H1 (cell line): ENCODE measurements around the gene TAPBPL. TPM values are rescaled to one million over a fixed set of nuclear protein-coding genes. Genes with fewer than 3 reads are reported as not detected.

Experiments used
- CTCF ChIA-PET: fragments of 300-600 bp; sonication (Branson Sonifier 250); formaldehyde crosslinking; loops from one replicate; lab custom pipeline; 2021; ENCODE audit not compliant: partially characterized antibody; lab: Charles Lee
- POLR2A ChIA-PET: fragments of 300-600 bp; sonication (Branson Sonifier 250); formaldehyde crosslinking; loops from one replicate; lab custom pipeline; 2021; ENCODE audit warnings: inconsistent platforms; ENCODE audit not compliant: partially characterized antibody; lab: Charles Lee
- DNase-seq, 2 experiments: peaks; one replicate each; pipeline versions ENCODE4 v3.0.0 to v3.0.0-alpha.2; 2010 to 2022; ENCODE audit warnings: low spot score in 2 of 2, low read depth in 1 of 2, mixed read lengths in 1 of 2
- FAIRE-seq: peaks from 2 replicates; lab custom pipeline; 2011; peaks lifted over from hg19 to GRCh38; lab: Jason Lieb, UNC
- H2AFZ ChIP-seq: 2 replicates; pipeline ENCODE4 v1.8.1; 2012; ENCODE audit warnings: low read length, inconsistent platforms
- H2AK5ac ChIP-seq: 2 replicates; pipeline ENCODE4 v1.6.1; 2013; ENCODE audit warnings: low read depth, low read length
- H2BK120ac ChIP-seq: replicated peaks from 2 replicates; pipeline ENCODE3; 2013; ENCODE audit warnings: low read depth, low read length, inconsistent platforms
- H2BK12ac ChIP-seq: 2 replicates; pipeline ENCODE4 v1.6.1; 2013; ENCODE audit warnings: low read depth, low read length
- H2BK15ac ChIP-seq: 2 replicates; pipeline ENCODE4 v1.6.1; 2013; ENCODE audit warnings: low read length
- H2BK20ac ChIP-seq: 2 replicates; pipeline ENCODE4 v1.6.1; 2013; ENCODE audit warnings: low read length
- H2BK5ac ChIP-seq: 2 replicates; pipeline ENCODE4 v1.6.1; 2013; ENCODE audit warnings: low read depth, low read length
- H3K14ac ChIP-seq: 2 replicates; pipeline ENCODE4 v1.6.1; 2013; ENCODE audit warnings: inconsistent platforms; ENCODE audit not compliant: insufficient read length
- H3K18ac ChIP-seq: 2 replicates; pipeline ENCODE4 v1.6.1; 2013; ENCODE audit warnings: low read length; ENCODE audit errors: extremely low read depth
- H3K23ac ChIP-seq: 2 replicates; pipeline ENCODE4 v1.6.1; 2013; ENCODE audit warnings: inconsistent platforms; ENCODE audit not compliant: insufficient read length
- H3K23me2 ChIP-seq: 2 replicates; pipeline ENCODE4 v1.6.1; 2013; ENCODE audit warnings: low read depth, low read length
- H3K27ac ChIP-seq: 2 replicates; pipeline ENCODE4 v1.6.1; 2011; ENCODE audit warnings: low read depth, low read length, inconsistent platforms
- H3K27me3 ChIP-seq, 4 experiments: replicated peaks in 1 of 4; 1 replicate in 1 of 4; 2 replicates in 3 of 4; pipeline versions ENCODE4 v1.6.1 to v1.8.1; 2011 to 2013; ENCODE audit warnings: low read length in 3 of 4, mild to moderate bottlenecking in 3 of 4, inconsistent platforms in 2 of 4, mixed read lengths in 2 of 4, moderate library complexity in 1 of 4; ENCODE audit not compliant: control insufficient read depth in 3 of 4, insufficient read depth in 3 of 4; ENCODE audit errors: extremely low read depth in 1 of 4
- H3K36me3 ChIP-seq, 4 experiments: 2 replicates each; pipeline versions ENCODE4 v1.6.1 to v1.8.1; 2011 to 2013; ENCODE audit warnings: mild to moderate bottlenecking in 4 of 4, low read length in 3 of 4, moderate library complexity in 2 of 4, control low read depth in 1 of 4, inconsistent platforms in 1 of 4; ENCODE audit not compliant: insufficient read depth in 4 of 4, control insufficient read depth in 2 of 4
- H3K4ac ChIP-seq: replicated peaks from 2 replicates; pipeline ENCODE3; 2013; ENCODE audit warnings: low read length, low read depth, mixed read lengths, inconsistent platforms; ENCODE audit not compliant: insufficient read length
- H3K4me1 ChIP-seq, 4 experiments: replicated peaks in 1 of 4; 1 replicate in 1 of 4; 2 replicates in 3 of 4; pipeline versions ENCODE4 v1.6.1 to v1.8.1; 2011 to 2013; ENCODE audit warnings: low read length in 3 of 4, inconsistent platforms in 2 of 4, mixed read lengths in 1 of 4; ENCODE audit not compliant: insufficient read depth in 4 of 4, control insufficient read depth in 3 of 4
- H3K4me2 ChIP-seq, 2 experiments: 2 replicates each; pipeline versions ENCODE4 v1.6.1 to v1.8.1; 2011 to 2013; ENCODE audit warnings: low read depth in 2 of 2, low read length in 2 of 2, control low read depth in 1 of 2, inconsistent platforms in 1 of 2, mild to moderate bottlenecking in 1 of 2; ENCODE audit not compliant: insufficient read depth in 1 of 2
- H3K4me3 ChIP-seq, 4 experiments: fragments of 200-600, 300-600 bp in 1 of 4; sonication (generic), shearing (Covaris generic), sonication (Bioruptor Twin) in 1 of 4; 2 replicates each; pipeline versions ENCODE4 v1.5.1 to v1.8.1; 2011 to 2016; ENCODE audit warnings: low read length in 4 of 4, low read depth in 3 of 4, control low read depth in 2 of 4, inconsistent platforms in 2 of 4, mild to moderate bottlenecking in 2 of 4, mixed read lengths in 1 of 4, moderate library complexity in 1 of 4; ENCODE audit not compliant: insufficient read depth in 2 of 4; ENCODE audit errors: extremely low read depth in 1 of 4
- H3K56ac ChIP-seq: replicated peaks from 2 replicates; pipeline ENCODE3; 2013; ENCODE audit warnings: low read depth, mild to moderate bottlenecking, mixed read lengths, low read length, inconsistent platforms; ENCODE audit not compliant: insufficient read length
- H3K79me1 ChIP-seq: 2 replicates; pipeline ENCODE4 v1.6.1; 2013; ENCODE audit warnings: low read depth, low read length, control low read depth
- H3K79me2 ChIP-seq, 2 experiments: 2 replicates each; pipeline versions ENCODE4 v1.6.1 to v1.8.1; 2012 to 2013; ENCODE audit warnings: low read length in 2 of 2, mild to moderate bottlenecking in 2 of 2, inconsistent platforms in 1 of 2; ENCODE audit not compliant: insufficient read depth in 2 of 2, control insufficient read depth in 1 of 2
- H3K9ac ChIP-seq, 4 experiments: replicated peaks in 1 of 4; 1 replicate in 1 of 4; 2 replicates in 3 of 4; pipeline versions ENCODE4 v1.6.1 to v1.8.1; 2011 to 2013; ENCODE audit warnings: low read depth in 3 of 4, low read length in 3 of 4, control low read depth in 2 of 4, mild to moderate bottlenecking in 2 of 4, moderate library complexity in 2 of 4, inconsistent platforms in 1 of 4; ENCODE audit errors: extremely low read depth in 1 of 4
- H3K9me3 ChIP-seq, 2 experiments: 2 replicates each; pipeline versions ENCODE4 v1.6.1 to v1.8.1; 2012 to 2013; ENCODE audit warnings: mild to moderate bottlenecking in 2 of 2, moderate library complexity in 2 of 2, control low read depth in 1 of 2, inconsistent platforms in 1 of 2, low read depth in 1 of 2, low read length in 1 of 2, mixed read lengths in 1 of 2; ENCODE audit not compliant: insufficient read depth in 2 of 2
- H4K20me1 ChIP-seq, 2 experiments: replicated peaks in 1 of 2; 2 replicates each; pipeline versions ENCODE3 to v1.8.1; 2011 to 2013; ENCODE audit warnings: inconsistent platforms in 2 of 2, low read length in 2 of 2, mild to moderate bottlenecking in 1 of 2; ENCODE audit not compliant: insufficient read depth in 2 of 2, control insufficient read depth in 1 of 2
- H4K5ac ChIP-seq: 2 replicates; pipeline ENCODE4 v1.6.1; 2013; ENCODE audit warnings: low read length, low read depth, mixed read lengths, inconsistent platforms; ENCODE audit not compliant: insufficient read length
- H4K8ac ChIP-seq: 2 replicates; pipeline ENCODE4 v1.8.0; 2013; ENCODE audit warnings: mild to moderate bottlenecking, moderate library complexity, low read length, inconsistent platforms; ENCODE audit not compliant: insufficient read depth; ENCODE audit errors: extremely low read depth
- H4K91ac ChIP-seq: replicated peaks from 2 replicates; pipeline ENCODE3; 2013; ENCODE audit warnings: low read length, mixed read lengths, inconsistent platforms; ENCODE audit not compliant: insufficient read length
- BRCA1 ChIP-seq: IDR thresholded peaks from 2 replicates; pipeline ENCODE4 v1.6.1; 2012; ENCODE audit warnings: low read depth, low read length, improper control_type of control experiment
- CEBPB ChIP-seq: IDR thresholded peaks from 2 replicates; pipeline ENCODE4 v1.6.1; 2012; ENCODE audit warnings: low read depth, low read length
- HDAC2 ChIP-seq, 2 experiments: fragments of 300-600 bp in 1 of 2; sonication (generic) in 1 of 2; IDR thresholded peaks; 2 replicates each; pipeline ENCODE4 v1.6.1; 2011 to 2012; ENCODE audit warnings: low read depth in 2 of 2, low read length in 2 of 2, mild to moderate bottlenecking in 2 of 2, moderate library complexity in 2 of 2, borderline replicate concordance in 1 of 2, inconsistent platforms in 1 of 2
- PHF8 ChIP-seq: fragments of 200-600 bp; sonication (generic); conservative IDR thresholded peaks from 2 replicates; pipeline ENCODE4 v1.7.1; 2012; ENCODE audit warnings: low read depth, mild to moderate bottlenecking, inconsistent platforms, low read length, moderate library complexity
- POLR2AphosphoS5 ChIP-seq: IDR thresholded peaks from 2 replicates; pipeline ENCODE4 v1.6.1; 2011; ENCODE audit warnings: low read depth, low read length
- POU5F1 ChIP-seq: IDR thresholded peaks from 2 replicates; pipeline ENCODE4 v1.6.1; 2011; ENCODE audit warnings: low read depth, mild to moderate bottlenecking, low read length, moderate library complexity
- RBBP5 ChIP-seq: IDR thresholded peaks from 2 replicates; pipeline ENCODE4 v1.7.1; 2012; ENCODE audit warnings: low read depth, mild to moderate bottlenecking, inconsistent platforms, low read length, moderate library complexity, borderline replicate concordance
- RNF2 ChIP-seq: fragments of 200-900, 300-1000 bp; sonication (generic); IDR thresholded peaks from 2 replicates; pipeline ENCODE4 v1.7.1; 2016; ENCODE audit warnings: borderline replicate concordance, low read depth, mild to moderate bottlenecking, antibody characterized with exemption, low read length; ENCODE audit not compliant: poor library complexity, severe bottlenecking; ENCODE audit errors: missing control alignments
- SIX5 ChIP-seq: IDR thresholded peaks from 2 replicates; pipeline ENCODE4 v1.6.1; 2011; ENCODE audit warnings: mild to moderate bottlenecking, low read depth, low read length
- YY1 ChIP-seq: IDR thresholded peaks from 2 replicates; pipeline ENCODE4 v1.6.1; 2011; ENCODE audit warnings: low read depth, mild to moderate bottlenecking, low read length
- WGBS, 2 experiments: shearing (Covaris generic) in 1 of 2; methylation state at CpG; one replicate each; pipeline versions ENCODE4 v1.1.6 to v1.1.7; 2013 to 2015; ENCODE audit warnings: low lambda C conversion rate in 2 of 2, mixed read lengths in 2 of 2, inconsistent platforms in 1 of 2, low coverage in 1 of 2, missing lambda C conversion rate in 1 of 2; ENCODE audit not compliant: insufficient replicate concordance in 2 of 2, insufficient coverage in 1 of 2, insufficient read length in 1 of 2; ENCODE audit errors: extremely low coverage in 1 of 2, missing lambda C conversion rate in 1 of 2; 5-methylcytosine and 5-hydroxymethylcytosine counted together
- polyA plus RNA-seq, 7 experiments: library from polyadenylated mRNA; depleted of rRNA in 3 of 7; stranded (reverse) in 5 of 7; unstranded in 2 of 7; fragments of >200 nt in 5 of 7; fragments of 200-250 nt in 2 of 7; gene quantifications; 1 replicate in 5 of 7; 2 replicates in 1 of 7; 4 replicates in 1 of 7; pipeline versions ENCODE4 v1.2.1 to v1.2.3, GENCODE V29; 2011 to 2013; ENCODE audit warnings: missing spikeins in 2 of 7, mixed read lengths in 2 of 7
- total RNA-seq: library from RNA; stranded (reverse); fragmentation: NEBNext Ultra II Directional; extraction: Animal tissue kit (Norgen Biotek cat#: 25700); gene quantifications from 2 replicates; pipeline ENCODE4 v1.2.1, GENCODE V29; 2021
- TF ChIP-seq, protein P1 (sequence below): IDR thresholded peaks from 2 replicates; pipeline ENCODE4 v1.6.1; 2011; ENCODE audit warnings: low read length, improper control_type of control experiment

TAPBPL gene
- total and polyA plus RNA-seq, 2 of the 8 experiments (the other 6 are each of a cell fraction or from before 2014, with no cell fraction given): 0.61 to 1.5 TPM

DNA sequence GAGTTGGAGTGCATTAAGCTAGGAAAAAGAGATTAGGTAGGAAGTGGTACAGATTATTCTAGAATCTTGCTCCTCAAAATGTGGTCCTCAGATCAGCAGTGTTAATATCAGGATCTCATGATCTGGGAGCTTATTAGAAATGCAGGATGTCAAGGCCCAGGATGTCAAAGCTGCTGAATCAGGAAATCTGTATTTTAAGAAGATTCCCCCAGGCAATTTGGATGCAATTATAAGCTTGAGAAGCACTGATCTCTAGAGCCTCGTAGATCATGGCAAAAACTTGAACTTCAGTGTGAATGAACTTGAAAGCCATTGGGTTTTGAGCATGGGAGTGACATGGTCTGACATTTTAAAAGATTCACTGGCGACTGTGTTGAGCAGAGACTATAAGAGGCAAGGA lies 48.6 kb downstream of the TAPBPL start:
- Histone ChIP-seq H3K79me2 (peaks cover 0 to 39% of the 10 kb centered on the region in 2 experiments; a peak in 2 of 4 replicates), H4K5ac (no peak overlapping the region), H3K18ac (no peak overlapping the region), H3K4me3 (no peak overlapping the region), H3K9ac (no peak overlapping the region), H4K8ac (no peak overlapping the region), H3K4me1 (no peaks in the 10 kb centered on the region; a peak in 1 of 7 replicates), H3K27me3 (no peaks in the 10 kb centered on the region), H2BK5ac (no peak overlapping the region), H3K27ac (no peak overlapping the region), H4K91ac (no peak overlapping the region), H3K23me2 (no peaks in the 10 kb centered on the region), H3K23ac (no peak overlapping the region), H2AK5ac (no peak overlapping the region), H3K56ac (no peak overlapping the region), H2BK120ac (no peak overlapping the region), H2BK15ac (no peak overlapping the region), H4K20me1 (peaks cover 3 to 4% of the 10 kb centered on the region in 2 experiments), H2AFZ (no peak overlapping the region), H3K4me2 (no peak overlapping the region), H3K79me1 (peaks cover 2% of the 10 kb centered on the region), H2BK12ac (no peak overlapping the region), H2BK20ac (no peak overlapping the region), H3K9me3 (no peaks in the 10 kb centered on the region), H3K4ac (no peak overlapping the region), H3K14ac (no peak overlapping the region), H3K36me3 (peaks cover 7 to 52% (median 33%) of the 10 kb centered on the region in 4 experiments; a peak in 7 of 8 replicates)
- DNase-seq (no peak), FAIRE-seq (no peak)
- CTCF ChIA-PET: interaction anchor here (0.8 to 2.6 kb wide), 3 partner anchors 13 to 174 kb away, joined by 3 to 5 read pairs (median 4); no protein-coding TSS in a partner anchor
- POLR2A ChIA-PET: interaction anchor here (0.6 to 2.6 kb wide), 10 partner anchors 10 to 172 kb away, joined by 3 to 13 read pairs (median 3); partner anchors contain the start of gene GAPDH
- WGBS, 2 experiments: 90% methylated on average over 2 of the region's 2 CpGs; no CpG with 5 or more reads in 1 of the 2 experiments
- no peak for TF ChIP-seq BRCA1
- no peak for TF ChIP-seq CEBPB
- TF ChIP-seq, protein P1, sequence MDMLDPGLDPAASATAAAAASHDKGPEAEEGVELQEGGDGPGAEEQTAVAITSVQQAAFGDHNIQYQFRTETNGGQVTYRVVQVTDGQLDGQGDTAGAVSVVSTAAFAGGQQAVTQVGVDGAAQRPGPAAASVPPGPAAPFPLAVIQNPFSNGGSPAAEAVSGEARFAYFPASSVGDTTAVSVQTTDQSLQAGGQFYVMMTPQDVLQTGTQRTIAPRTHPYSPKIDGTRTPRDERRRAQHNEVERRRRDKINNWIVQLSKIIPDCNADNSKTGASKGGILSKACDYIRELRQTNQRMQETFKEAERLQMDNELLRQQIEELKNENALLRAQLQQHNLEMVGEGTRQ: no peak
- no peak for TF ChIP-seq RBBP5
- no peak for TF ChIP-seq YY1
- no peak for TF ChIP-seq PHF8
- TF ChIP-seq POLR2AphosphoS5: no peak
- TF ChIP-seq HDAC2 (IDR thresholded peaks at IDR 0.05; ENCODE audit: borderline replicate concordance in 1 of 2, low read depth in 2 of 2, low read length in 2 of 2): no peak
- no peak for TF ChIP-seq POU5F1
- TF ChIP-seq SIX5: no peak
- TF ChIP-seq RNF2: no peak
